Liver (tissue), 9 donors: ENCODE data around the gene SYT14. TPM values are rescaled to one million over a fixed set of nuclear protein-coding genes. Genes with fewer than 3 reads are reported as not detected.
"Not testable (repeated sequence)": the region's sequence is repeated elsewhere in the genome, so short reads cannot be mapped to it uniquely, and the experiment has no call there.

Experiments used
- DNase-seq: peaks from one replicate; pipeline ENCODE4 v3.0.0-alpha.2; 2017; ENCODE audit warnings: low spot score
- H3K27ac ChIP-seq, 2 donors: one replicate each; pipeline ENCODE4 v1.7.0; 2013; ENCODE audit warnings: inconsistent platforms in 2 of 2, low read length in 2 of 2, control low read depth in 1 of 2, low read depth in 1 of 2, mild to moderate bottlenecking in 1 of 2
- H3K27me3 ChIP-seq, 4 donors: one replicate each; pipeline versions ENCODE4 v1.6.1 to v1.7.0; 2013; ENCODE audit warnings: low read length in 3 of 4, inconsistent platforms in 1 of 4, mild to moderate bottlenecking in 1 of 4, moderate library complexity in 1 of 4; ENCODE audit not compliant: control insufficient read depth in 4 of 4, insufficient read depth in 4 of 4
- H3K36me3 ChIP-seq, 4 donors: one replicate each; pipeline versions ENCODE4 v1.6.1 to v1.7.0; 2013; ENCODE audit warnings: low read length in 3 of 4, mild to moderate bottlenecking in 3 of 4, low read depth in 1 of 4, moderate library complexity in 1 of 4; ENCODE audit not compliant: control insufficient read depth in 4 of 4, insufficient read depth in 3 of 4
- H3K4me1 ChIP-seq, 4 donors: one replicate each; pipeline versions ENCODE4 v1.6.1 to v1.7.0; 2013; ENCODE audit warnings: low read length in 3 of 4, mild to moderate bottlenecking in 3 of 4, moderate library complexity in 1 of 4; ENCODE audit not compliant: control insufficient read depth in 4 of 4, insufficient read depth in 4 of 4
- H3K4me3 ChIP-seq, 3 donors: one replicate each; pipeline versions ENCODE4 v1.6.1 to v1.7.0; 2013; ENCODE audit warnings: low read length in 3 of 3, control low read depth in 1 of 3, low read depth in 1 of 3, mild to moderate bottlenecking in 1 of 3
- H3K9ac ChIP-seq, 2 donors: one replicate each; pipeline ENCODE4 v1.7.0; 2013; ENCODE audit warnings: low read length in 2 of 2, mild to moderate bottlenecking in 2 of 2, moderate library complexity in 2 of 2, control low read depth in 1 of 2, low read depth in 1 of 2
- H3K9me3 ChIP-seq, 4 donors: one replicate each; pipeline versions ENCODE4 v1.6.1 to v1.7.0; 2013; ENCODE audit warnings: low read length in 3 of 4; ENCODE audit not compliant: control insufficient read depth in 4 of 4
- CTCF ChIP-seq: fragments of 150-350 bp; IDR thresholded peaks from 2 replicates; pipeline ENCODE4 v1.5.1; 2017; ENCODE audit warnings: improper control_type of control experiment, low read depth, low read length; ENCODE audit not compliant: missing input control
- EGR1 ChIP-seq, 2 donors: IDR thresholded peaks; 2 replicates each; pipeline ENCODE4 v1.6.1; 2016 to 2018; ENCODE audit warnings: antibody characterized with exemption in 2 of 2, low read depth in 2 of 2
- FOXA1 ChIP-seq: IDR thresholded peaks from 2 replicates; pipeline ENCODE4 v1.6.1; 2016; ENCODE audit warnings: antibody characterized with exemption
- FOXA2 ChIP-seq: IDR thresholded peaks from 2 replicates; pipeline ENCODE4 v1.6.1; 2016; ENCODE audit warnings: antibody characterized with exemption
- GABPA ChIP-seq, 2 donors: IDR thresholded peaks in 1 of 2; conservative IDR thresholded peaks in 1 of 2; 2 replicates each; pipeline ENCODE4 v1.6.1; 2016; ENCODE audit warnings: antibody characterized with exemption in 2 of 2, mild to moderate bottlenecking in 1 of 2, moderate library complexity in 1 of 2
- HNF4A ChIP-seq, 2 donors: conservative IDR thresholded peaks; 2 replicates each; pipeline ENCODE4 v1.6.1; 2016; ENCODE audit warnings: antibody characterized with exemption in 2 of 2, mild to moderate bottlenecking in 2 of 2
- HNF4G ChIP-seq: IDR thresholded peaks from 2 replicates; pipeline ENCODE4 v1.6.1; 2016; ENCODE audit warnings: antibody characterized with exemption
- JUND ChIP-seq, 2 donors: IDR thresholded peaks; 2 replicates each; pipeline ENCODE4 v1.6.1; 2016; ENCODE audit warnings: antibody characterized with exemption in 2 of 2
- MAX ChIP-seq: IDR thresholded peaks from 2 replicates; pipeline ENCODE4 v1.6.1; 2016; ENCODE audit warnings: antibody characterized with exemption
- NR2F2 ChIP-seq: IDR thresholded peaks from 2 replicates; pipeline ENCODE4 v1.6.1; 2016; ENCODE audit warnings: antibody characterized with exemption
- RAD21 ChIP-seq, 2 donors: IDR thresholded peaks; 2 replicates each; pipeline ENCODE4 v1.6.1; 2016; ENCODE audit warnings: antibody characterized with exemption in 2 of 2, mild to moderate bottlenecking in 2 of 2
- REST ChIP-seq: IDR thresholded peaks from 2 replicates; pipeline ENCODE4 v1.6.1; 2016; ENCODE audit warnings: antibody characterized with exemption, mild to moderate bottlenecking
- RXRA ChIP-seq, 2 donors: IDR thresholded peaks; 2 replicates each; pipeline ENCODE4 v1.6.1; 2017 to 2018; ENCODE audit warnings: antibody characterized with exemption in 2 of 2, mild to moderate bottlenecking in 1 of 2
- SP1 ChIP-seq: IDR thresholded peaks from 2 replicates; pipeline ENCODE4 v1.6.1; 2018; ENCODE audit warnings: antibody characterized with exemption, mild to moderate bottlenecking
- TAF1 ChIP-seq: conservative IDR thresholded peaks from 2 replicates; pipeline ENCODE4 v1.6.1; 2016; ENCODE audit warnings: antibody characterized with exemption, mild to moderate bottlenecking
- YY1 ChIP-seq: IDR thresholded peaks from 2 replicates; pipeline ENCODE4 v1.6.1; 2016; ENCODE audit warnings: antibody characterized with exemption, mild to moderate bottlenecking
- WGBS: extraction: QIAGEN DNeasy Blood & Tissue Kit; methylation state at CpG from one replicate; pipeline ENCODE4 v1.1.7; 2013; 5-methylcytosine and 5-hydroxymethylcytosine counted together
- polyA plus RNA-seq, 2 donors: library from polyadenylated mRNA; stranded (reverse) in 1 of 2; unstranded in 1 of 2; fragments of 200-250 nt in 1 of 2; fragments of >200 nt in 1 of 2; fragmentation: Nextera tagmentation in 1 of 2; extraction: Ambion mirVana in 1 of 2; gene quantifications; one replicate each; pipeline versions ENCODE4 v1.2.1 to v1.2.3, GENCODE V29; 2013 to 2015
- total RNA-seq, 2 donors: library from RNA; depleted of rRNA; stranded (reverse); fragments of >200 nt; gene quantifications; one replicate each; pipeline ENCODE4 v1.2.3, GENCODE V29; 2014
- TF ChIP-seq, protein P1 (sequence below): IDR thresholded peaks from 2 replicates; pipeline ENCODE4 v1.6.1; 2016; ENCODE audit warnings: antibody characterized with exemption
- TF ChIP-seq, protein P2 (sequence below): IDR thresholded peaks from 2 replicates; pipeline ENCODE4 v1.6.1; 2016; ENCODE audit warnings: antibody characterized with exemption
- donor health status: healthy.
- donor health status: healthy.
- donor health status: healthy.
- donor health status: healthy.
- donor health status: healthy.

Gene SYT14
- total and polyA plus RNA-seq, 4 donors: not detected

GRCh38 chr1:209898851-209899250 lies 39.2 kb upstream of the SYT14 start:
- H3K9ac ChIP-seq, H3K27me3 ChIP-seq, H3K27ac ChIP-seq, H3K36me3 ChIP-seq, H3K4me1 ChIP-seq, H3K9me3 ChIP-seq, H3K4me3 ChIP-seq, DNase-seq: not testable (repeated sequence)
- WGBS: 93% methylated on average over 21 of the region's 21 CpGs

DNA sequence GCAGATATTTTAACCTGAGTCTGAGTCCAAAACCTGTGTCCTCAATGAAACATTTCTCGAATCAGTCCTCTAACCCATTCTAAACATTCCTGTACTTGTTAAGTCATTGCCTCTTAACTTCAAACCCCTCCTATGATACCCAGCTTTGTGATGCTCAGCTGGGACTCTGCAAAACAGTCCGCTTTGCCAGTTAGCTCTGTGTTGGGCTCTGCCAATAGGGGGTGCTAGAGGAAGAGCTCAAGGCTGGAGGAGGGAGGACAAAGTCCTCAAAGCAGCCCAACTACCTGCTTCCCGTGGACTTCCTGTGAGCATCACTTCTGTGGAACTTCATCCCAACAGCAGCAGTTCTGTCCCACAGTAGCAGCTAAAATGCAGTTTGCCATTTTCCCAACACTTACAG lies 38.1 kb upstream of the SYT14 start:
- no peak overlapping the region for H3K27ac ChIP-seq
- no peaks in the 10 kb centered on the region for H3K9me3 ChIP-seq
- 42% methylated on average over 3 of the region's 3 CpGs for WGBS
- no peak for TF ChIP-seq RXRA (IDR thresholded peaks at IDR 0.05)
- no peak for TF ChIP-seq TAF1
- TF ChIP-seq FOXA2: no peak
- no peak for TF ChIP-seq CTCF
- no peak for TF ChIP-seq MAX
- TF ChIP-seq RAD21 (IDR thresholded peaks at IDR 0.05): no peak
- TF ChIP-seq JUND (IDR thresholded peaks at IDR 0.05): no peak
- TF ChIP-seq, protein P1, sequence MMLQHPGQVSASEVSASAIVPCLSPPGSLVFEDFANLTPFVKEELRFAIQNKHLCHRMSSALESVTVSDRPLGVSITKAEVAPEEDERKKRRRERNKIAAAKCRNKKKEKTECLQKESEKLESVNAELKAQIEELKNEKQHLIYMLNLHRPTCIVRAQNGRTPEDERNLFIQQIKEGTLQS: no peak
- no peak for TF ChIP-seq GABPA (IDR thresholded peaks at IDR 0.05 in 1 of 2, conservative IDR thresholded peaks at IDR 0.05 in 1 of 2)
- no peak for TF ChIP-seq FOXA1
- no peak for TF ChIP-seq REST
- no peak for TF ChIP-seq YY1
- TF ChIP-seq SP1: no peak
- TF ChIP-seq, protein P2, sequence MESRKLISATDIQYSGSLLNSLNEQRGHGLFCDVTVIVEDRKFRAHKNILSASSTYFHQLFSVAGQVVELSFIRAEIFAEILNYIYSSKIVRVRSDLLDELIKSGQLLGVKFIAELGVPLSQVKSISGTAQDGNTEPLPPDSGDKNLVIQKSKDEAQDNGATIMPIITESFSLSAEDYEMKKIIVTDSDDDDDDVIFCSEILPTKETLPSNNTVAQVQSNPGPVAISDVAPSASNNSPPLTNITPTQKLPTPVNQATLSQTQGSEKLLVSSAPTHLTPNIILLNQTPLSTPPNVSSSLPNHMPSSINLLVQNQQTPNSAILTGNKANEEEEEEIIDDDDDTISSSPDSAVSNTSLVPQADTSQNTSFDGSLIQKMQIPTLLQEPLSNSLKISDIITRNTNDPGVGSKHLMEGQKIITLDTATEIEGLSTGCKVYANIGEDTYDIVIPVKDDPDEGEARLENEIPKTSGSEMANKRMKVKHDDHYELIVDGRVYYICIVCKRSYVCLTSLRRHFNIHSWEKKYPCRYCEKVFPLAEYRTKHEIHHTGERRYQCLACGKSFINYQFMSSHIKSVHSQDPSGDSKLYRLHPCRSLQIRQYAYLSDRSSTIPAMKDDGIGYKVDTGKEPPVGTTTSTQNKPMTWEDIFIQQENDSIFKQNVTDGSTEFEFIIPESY: no peak
- no peak for TF ChIP-seq HNF4G
- no peak for TF ChIP-seq HNF4A (conservative IDR thresholded peaks at IDR 0.05)
- no peak for TF ChIP-seq EGR1 (IDR thresholded peaks at IDR 0.05; ENCODE audit: low read depth in 2 of 2)
- TF ChIP-seq NR2F2: no peak
- no peaks in the 10 kb centered on the region for H3K36me3 ChIP-seq
- H3K4me3 ChIP-seq: no peak overlapping the region
- no peaks in the 10 kb centered on the region for H3K27me3 ChIP-seq
- no peak for DNase-seq
- no peak overlapping the region for H3K9ac ChIP-seq
- no peaks in the 10 kb centered on the region for H3K4me1 ChIP-seq
